GM21786 (cell line): ENCODE data around the gene CD2.

ENCODE experiments used
- ATAC-seq: cut with Tn5 transposase; IDR thresholded peaks from one replicate; pipeline ENCODE4 v1.9.1; 2021; ENCODE audit not compliant: unreplicated experiment

The CD2 gene, protein sequence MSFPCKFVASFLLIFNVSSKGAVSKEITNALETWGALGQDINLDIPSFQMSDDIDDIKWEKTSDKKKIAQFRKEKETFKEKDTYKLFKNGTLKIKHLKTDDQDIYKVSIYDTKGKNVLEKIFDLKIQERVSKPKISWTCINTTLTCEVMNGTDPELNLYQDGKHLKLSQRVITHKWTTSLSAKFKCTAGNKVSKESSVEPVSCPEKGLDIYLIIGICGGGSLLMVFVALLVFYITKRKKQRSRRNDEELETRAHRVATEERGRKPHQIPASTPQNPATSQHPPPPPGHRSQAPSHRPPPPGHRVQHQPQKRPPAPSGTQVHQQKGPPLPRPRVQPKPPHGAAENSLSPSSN

DNA sequence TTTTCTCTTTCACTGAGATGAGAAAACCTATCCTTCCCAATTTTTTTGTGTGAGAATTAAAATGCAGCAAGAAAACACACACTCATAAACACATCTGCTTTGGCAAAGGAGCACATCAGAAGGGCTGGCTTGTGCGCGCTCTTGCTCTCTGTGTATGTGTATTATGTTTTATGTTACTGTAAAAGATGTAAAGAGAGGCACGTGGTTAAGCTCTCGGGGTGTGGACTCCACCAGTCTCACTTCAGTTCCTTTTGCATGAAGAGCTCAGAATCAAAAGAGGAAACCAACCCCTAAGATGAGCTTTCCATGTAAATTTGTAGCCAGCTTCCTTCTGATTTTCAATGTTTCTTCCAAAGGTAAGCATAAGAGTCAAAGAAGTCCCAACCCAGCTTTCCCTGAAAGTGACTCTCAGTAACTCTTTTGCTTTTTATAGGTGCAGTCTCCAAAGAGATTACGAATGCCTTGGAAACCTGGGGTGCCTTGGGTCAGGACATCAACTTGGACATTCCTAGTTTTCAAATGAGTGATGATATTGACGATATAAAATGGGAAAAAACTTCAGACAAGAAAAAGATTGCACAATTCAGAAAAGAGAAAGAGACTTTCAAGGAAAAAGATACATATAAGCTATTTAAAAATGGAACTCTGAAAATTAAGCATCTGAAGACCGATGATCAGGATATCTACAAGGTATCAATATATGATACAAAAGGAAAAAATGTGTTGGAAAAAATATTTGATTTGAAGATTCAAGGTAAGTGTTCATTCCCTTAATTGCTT is at the start of gene CD2:
Gene CD2 (plus strand): TSS at position 233 of the 780 bp plus-strand sequence. CDS start 63 bp downstream, at position 296.
- no peak for ATAC-seq

DNA sequence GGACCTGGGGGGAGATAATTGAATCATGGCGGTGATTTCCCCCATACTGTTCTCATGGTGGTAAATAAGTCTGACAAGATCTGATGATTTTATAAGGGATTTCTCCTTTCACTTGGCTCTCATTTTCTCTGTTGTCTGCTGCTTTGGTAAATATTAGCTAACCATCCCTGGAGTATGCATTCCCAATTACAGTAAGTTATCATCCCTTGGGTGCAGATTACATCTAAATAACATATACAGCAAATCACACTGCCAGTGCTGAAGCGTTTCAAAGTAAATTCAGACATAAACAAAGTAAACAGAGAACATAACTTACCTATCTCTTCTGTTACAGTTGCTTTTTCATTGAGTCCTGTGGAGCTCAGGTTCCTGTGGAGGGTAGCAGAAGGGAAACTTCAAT is 48.1 kb upstream of the CD2 start:
- no peak for ATAC-seq

DNA sequence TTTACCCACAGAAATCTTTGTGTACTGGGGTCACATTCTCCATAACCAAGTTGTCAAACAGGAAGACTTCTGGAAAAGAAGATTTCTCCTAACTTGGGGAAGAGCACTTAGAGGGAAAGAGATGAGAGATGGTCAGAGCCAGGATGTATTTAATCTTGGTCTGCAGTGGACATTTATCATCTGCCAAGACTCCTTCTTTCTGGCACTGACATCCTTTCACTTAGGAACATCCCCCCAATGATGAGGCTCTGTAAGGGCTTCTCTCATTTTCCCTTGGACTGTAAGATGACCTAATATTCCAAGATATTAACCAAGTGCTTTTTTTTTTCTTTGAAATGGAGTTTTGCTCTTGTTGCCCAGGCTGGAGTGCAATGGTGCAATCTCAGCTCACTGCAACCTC is 47.4 kb upstream of the CD2 start:
- no peak for ATAC-seq

DNA sequence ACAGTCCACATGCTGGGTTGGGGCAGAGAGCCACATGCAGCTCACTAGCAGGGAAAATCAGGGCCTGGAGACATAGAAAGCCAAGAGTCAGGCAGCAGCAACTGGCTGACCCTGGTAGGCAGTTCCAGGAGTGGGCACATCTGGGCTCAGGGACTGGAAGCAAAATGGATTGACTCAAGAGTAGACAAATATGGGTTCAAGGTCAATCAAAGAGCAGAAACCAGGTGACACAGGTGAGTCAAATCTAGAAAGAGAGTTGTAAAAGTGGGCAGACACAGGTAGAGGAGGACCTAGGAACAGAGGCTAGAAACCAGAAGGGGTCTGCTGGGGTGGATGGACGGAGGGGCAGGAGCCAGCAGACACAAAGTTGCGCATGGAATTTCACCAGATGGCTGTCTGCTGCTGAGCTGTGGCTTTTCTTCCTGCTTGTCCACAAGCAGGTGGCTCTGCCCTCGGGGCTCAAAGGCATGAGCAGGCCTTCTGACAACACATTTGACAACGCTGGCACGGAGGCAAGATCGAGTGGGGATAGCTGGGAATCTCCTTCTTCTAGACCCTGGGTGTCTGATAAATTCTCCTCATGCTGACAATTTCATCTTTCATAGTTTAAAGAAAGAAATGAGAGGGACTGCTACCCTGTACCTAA is 45.9 kb upstream of the CD2 start:
- no peak for ATAC-seq

DNA sequence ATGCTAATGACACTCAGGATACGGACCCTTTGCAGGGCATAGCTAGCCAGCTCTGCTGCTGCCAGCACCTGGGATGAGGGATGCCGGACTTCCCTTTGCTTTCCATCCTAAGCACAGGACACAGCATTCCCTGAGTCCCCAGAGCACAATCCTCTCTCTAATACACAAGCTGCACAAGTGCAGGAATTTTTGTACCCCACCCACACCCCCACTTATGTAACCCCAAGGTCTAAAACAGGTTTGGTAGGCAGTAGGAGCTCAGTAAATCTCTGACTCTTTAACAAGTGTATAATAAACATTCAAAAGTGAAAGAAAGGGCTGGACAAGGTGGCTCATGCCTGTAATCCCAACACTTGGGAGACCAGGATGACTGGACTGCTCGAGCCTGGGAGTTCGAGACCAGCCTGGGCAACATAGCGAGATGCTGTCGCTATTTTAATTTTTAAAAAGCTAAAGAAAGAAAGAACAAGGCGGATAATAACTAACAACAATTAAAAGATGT is 44.5 kb upstream of the CD2 start:
- ATAC-seq: no peak

DNA sequence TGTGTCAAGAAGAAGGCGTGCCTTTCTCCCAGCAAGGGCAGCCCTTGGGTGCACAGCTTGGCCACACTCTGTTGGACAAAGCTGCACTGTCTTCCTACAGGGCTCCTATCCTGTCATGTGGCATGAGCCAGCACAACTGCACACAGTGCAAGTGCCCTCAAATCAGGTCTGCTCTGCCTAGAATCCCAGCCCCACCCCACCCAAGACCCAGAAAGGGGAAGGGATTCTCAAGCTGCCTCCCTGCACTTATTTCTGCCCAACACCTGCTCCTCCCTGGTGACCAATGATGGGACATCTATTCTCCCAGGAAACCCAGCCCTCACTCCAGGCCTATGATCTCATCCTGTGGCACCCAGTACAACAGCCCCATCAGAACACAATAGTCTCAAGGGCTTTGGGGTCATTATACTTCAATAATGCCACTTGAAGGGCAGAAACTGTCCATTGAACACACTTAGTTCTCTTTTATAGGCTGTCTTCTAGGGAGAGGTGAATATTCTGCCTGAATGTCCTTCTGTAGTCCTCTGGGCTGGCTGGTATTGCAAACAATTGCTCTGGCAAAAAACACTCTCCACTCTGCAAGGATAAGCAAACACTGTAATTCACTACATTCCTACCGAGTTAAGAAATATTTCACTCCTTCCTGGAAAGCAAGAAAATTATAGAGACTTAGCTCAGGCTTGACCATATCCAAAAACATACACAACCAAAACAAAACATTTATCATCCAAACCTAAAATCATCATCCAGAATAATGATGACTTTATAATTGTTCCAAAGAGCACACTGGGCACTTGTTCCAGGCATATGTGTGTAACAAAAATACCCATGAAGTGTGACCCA is 43.6 kb upstream of the CD2 start:
- ATAC-seq: no peak

DNA sequence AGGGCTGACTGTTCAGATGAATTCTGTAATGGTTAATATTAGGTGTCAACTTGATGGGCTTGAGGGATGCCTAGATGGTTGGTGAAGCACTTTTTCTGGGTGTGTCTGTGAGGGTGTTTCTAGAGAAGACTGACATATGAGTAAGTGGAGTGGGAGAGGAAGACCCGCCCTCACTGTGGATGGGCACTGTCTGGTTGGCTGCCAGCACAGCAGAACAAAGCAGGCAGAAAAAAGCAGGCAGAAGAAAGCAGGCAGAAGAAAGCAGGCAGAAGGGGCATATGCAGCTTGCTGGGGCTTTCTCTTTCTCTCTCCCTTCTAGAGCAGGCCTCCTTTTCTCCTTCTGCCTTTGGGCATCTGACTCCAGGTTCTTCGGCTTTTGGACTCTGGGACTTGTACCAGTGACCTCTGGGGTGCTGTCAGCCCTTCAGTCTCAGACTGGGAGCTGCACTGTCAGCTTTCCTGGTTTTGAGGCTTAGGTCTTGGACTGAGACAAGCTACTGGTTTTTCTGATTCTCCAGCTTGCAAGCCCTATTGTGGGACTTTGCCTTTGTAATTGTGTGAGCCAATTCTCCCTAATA is 42.9 kb upstream of the CD2 start:
- ATAC-seq: no peak

DNA sequence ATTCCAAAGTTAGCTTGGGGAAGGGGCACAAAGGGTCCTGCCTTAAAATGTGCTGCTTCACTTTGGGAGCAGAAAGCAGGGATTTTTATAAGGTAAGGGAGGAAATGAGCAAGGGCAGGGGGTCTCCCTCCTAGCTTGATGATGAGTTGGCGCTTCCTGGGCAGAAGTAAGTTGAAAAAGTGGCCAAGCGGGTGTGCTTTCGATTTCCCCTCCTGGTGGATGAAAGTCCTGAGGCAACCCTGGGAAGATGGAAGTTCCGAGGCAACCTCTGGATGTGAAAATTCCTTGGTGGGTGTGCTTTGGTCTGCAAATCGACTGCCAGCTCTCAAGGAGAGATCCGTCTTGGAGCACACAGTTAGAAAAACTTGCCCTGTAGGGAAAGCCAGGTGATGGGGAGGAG is 41.7 kb upstream of the CD2 start:
- ATAC-seq: no peak

DNA sequence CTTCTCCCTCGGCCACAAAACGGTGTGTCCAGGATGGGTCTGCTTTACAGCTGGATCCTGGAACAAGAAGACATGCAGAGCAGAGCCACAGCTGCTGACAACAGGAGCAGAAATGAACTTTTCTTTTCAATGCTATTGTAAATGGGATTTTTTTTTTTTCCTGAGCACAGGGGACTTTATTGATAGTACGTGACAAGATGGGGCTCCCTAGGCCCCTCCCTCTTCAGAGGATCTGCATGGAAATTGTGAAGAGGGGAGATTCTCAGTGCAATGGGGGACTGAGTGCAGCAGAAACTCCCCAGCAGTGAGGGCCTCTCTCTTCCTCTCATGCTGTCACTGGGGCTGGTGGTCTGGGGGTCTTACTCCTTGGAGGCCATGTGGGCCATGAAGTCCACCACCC is 40.8 kb upstream of the CD2 start:
- ATAC-seq: no peak

DNA sequence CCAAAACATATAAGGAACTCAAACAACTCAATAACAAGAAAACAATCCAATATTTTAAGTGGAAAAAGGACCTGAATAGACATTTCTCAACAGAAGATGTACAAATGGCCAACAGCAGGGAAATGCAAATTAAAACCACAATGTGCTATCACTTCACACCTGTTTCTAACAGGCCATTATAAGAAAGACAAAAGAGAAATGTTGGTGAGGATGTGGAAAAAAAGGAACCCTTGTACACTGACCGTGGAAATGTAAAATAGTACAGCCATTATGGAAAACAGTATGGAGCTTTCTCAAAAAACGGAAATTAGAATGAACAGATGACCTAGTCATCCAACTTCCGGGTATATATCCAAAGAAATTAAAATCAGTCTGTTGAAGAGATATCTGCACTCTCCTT is 37.8 kb upstream of the CD2 start:
- ATAC-seq: no peak

DNA sequence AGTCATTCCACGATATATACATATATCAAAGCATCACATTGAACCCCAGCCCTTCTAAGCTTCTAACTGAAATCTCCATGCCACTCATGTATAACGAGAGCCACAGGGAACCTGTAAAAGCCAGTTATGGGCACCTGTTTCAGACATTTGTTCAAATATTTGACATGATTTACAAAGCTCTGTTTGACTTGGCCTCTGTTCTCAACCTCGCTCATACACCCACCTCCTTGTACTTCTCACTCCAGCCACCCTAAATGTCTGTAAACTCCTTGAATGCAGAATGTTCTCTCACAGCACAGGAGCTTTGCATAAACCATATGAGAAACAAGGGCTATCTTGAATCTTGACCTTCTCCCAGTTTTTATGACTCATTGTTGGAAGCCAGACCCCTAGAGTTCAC is 36.9 kb upstream of the CD2 start:
- no peak for ATAC-seq

DNA sequence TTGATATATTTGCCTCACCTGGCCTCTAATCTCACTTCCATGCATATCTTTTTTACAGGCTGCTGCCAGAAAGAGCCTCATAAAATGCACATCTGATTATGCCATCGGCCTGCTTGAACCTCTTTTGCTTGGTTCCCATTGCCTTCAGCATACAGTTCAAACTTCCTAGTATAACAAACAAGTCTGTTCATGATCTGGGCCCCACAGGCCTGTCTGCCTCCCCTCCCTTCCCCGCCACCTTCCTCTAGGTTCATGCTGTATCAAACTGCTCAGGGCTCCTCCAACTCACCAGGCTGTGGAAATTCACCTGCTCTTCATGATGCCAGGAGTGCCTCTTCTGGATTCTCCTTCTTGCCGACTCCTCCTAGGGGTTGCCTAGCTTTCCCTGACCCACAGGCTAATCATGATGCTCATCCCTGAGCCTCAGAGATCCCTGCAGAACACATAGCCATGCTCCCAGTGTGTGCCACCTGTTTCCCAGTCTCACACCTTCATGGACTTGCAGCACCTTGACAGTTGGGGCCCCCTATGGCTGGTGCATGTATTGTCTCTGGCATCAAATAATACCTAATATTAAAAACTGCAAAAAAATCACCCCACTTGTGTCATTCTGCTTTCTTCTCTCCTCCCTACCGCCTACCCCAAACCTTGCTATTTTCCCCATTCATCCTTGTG is 33.7 kb upstream of the CD2 start:
- ATAC-seq: no peak

DNA sequence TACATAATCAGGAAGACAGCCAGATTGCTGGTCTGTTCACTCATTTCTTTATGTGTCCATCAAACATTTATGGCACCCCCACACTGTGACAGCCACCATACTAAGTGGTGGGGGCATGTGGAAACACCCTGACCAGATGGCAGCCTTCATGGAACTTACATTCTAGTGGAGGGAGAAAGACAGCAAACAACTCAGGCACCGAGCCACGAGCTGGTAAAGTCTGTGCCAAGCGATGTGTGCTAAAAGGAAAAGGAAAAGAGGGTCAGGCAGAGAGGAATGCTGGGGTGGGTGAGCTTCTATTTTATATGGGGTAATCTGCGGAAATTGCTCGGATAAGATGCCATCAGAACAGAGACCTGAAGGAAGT is 33.2 kb upstream of the CD2 start:
- ATAC-seq: no peak

DNA sequence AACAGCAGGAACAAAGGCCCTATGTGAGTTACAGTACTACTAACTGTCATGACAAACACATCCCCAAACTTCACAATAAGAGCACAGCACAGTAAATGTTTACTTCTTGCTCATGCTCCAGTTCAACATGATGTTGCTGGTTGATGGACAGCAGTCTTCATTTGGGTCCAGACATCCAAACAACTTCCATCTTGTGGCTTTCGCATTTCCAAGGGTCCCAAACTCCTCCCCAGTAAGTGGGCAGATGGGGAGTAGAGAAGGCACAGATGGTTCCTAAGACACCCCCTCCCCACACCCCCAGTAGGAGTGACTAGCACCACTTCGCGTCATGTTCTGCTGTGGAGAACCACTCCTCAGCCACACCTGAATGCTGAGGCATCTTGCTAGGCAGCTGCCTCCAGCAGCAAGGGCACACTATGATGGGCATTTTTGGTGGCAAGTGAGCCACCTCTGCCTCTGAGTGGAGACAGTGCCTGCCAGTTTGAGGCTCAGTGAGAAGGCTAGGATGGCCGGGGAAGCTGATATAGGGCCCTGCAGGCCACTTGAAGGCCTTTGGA is 32.7 kb upstream of the CD2 start:
- no peak for ATAC-seq

DNA sequence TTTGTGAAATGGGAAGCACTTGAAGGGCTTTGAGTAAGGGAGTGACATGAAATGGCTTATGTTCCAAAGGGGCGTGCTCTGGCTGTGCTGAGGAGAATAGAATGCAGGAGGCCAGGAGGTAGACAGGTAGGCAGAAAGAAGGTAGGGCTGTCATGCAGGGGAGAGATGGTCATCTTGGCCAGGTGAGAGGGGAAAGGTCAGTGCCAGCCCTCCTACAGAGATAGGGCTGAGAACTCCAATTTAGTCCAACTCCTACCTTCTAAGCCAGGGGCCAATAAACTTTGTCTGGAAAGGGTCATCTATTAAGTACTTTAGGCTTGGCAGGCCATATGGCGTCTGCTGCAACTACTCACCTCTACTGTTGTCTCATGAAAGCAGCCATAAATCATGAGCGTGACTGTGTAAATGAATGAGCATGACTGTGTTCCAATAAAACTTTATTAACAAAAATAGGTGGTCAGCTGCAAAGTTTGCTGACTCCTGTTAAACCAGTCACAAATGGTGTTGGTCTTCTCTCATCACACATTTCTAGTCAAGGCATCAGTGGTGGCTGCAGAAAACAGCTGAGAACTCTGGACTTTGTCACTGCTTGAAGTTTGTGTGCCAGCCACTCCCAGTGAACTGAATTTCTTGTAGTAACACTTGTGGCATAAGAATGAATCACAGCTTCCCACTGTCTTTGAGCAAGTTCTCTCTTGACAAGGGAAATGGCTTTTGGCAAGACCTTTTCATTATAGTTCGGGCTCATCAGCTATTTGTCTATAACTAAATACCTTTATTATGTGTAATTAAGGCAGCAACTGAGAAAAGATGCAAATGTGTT is 32.0 kb upstream of the CD2 start:
- ATAC-seq: no peak

DNA sequence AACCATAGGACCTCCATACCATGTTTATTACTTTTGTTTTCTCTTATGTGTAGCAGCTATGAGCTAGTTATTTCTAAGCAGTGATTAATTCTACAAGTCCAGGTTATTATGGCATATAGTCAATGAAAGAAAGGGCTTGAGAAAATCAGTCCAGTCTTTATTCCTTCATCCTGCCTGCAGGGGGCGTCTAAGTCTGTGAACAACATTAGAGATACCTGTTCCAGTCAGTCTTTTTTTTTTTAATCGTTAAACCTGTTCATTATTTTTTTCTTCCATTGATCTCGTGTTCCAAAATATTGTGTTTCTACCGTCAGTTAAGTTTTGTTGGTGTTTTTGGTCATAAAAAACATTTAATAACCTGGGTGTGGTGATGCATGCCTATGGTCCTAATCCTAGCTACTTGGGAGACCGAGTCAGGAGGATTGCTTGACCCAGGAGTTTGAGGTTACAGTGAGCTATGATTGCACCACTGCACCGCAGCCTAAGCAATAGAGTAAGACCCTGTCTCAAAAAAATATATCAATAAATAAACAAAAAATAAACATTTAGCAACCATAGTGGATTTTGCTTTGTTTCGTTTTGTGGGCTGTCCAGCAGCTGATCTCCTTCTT is 29.4 kb upstream of the CD2 start:
- ATAC-seq: no peak

DNA sequence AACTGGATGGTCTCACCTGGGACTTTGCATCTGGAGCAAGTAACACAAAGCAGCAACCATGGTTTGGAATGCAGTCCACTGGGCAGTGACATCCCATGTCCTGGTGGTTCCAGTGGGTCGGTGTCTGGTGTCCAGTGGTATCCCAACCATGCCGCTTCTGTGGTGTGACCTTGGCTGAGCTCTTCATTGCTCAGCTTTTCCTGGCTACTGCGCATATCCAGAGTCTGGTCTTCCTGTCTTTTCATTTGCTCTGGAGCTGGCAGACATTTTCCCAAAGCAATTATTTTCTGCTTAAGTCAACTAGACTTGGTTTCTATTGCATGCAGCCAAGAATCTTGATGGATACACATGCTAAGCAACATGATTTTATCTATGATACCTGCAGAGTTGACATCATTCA is 28.4 kb upstream of the CD2 start:
- no peak for ATAC-seq
